GM21825 (cell line): ENCODE data around the gene SHC2.
A peak's percentile ranks its signal among the peaks of the same experiment; 100 is the strongest.
"Not testable (repeated sequence)": the region's sequence is repeated elsewhere in the genome, so short reads cannot be mapped to it uniquely, and the experiment has no call there.

Source experiments
- ATAC-seq: cut with Tn5 transposase; IDR thresholded peaks from one replicate; pipeline ENCODE4 v1.9.1; 2021; ENCODE audit warnings: mild to moderate bottlenecking, moderate library complexity; ENCODE audit not compliant: unreplicated experiment

The SHC2 gene

GRCh38 chr19:492091-492531 is 31.3 kb upstream of the SHC2 start:
- no peak for ATAC-seq

- no peak for ATAC-seq
Measured at GRCh38 chr19:491146-491741, 30.4 kb upstream of the SHC2 start.

- peak; percentile 22 for ATAC-seq
Measured at GRCh38 chr19:489418-490196, 28.8 kb upstream of the SHC2 start.

- ATAC-seq = peak; percentile 80
Measured at GRCh38 chr19:488505-489417, 27.9 kb upstream of the SHC2 start.

GRCh38 chr19:485583-486236 is 24.9 kb upstream of the SHC2 start:
- ATAC-seq = no peak

- no peak for ATAC-seq
Measured at GRCh38 chr19:485077-485476, 24.2 kb upstream of the SHC2 start.

GRCh38 chr19:484494-484893 is 23.7 kb upstream of the SHC2 start:
- no peak for ATAC-seq

GRCh38 chr19:483332-484072 is 22.7 kb upstream of the SHC2 start:
- ATAC-seq = no peak

GRCh38 chr19:482186-483041 is 21.6 kb upstream of the SHC2 start:
- ATAC-seq = no peak

GRCh38 chr19:481100-481499 is 20.3 kb upstream of the SHC2 start:
- ATAC-seq = not testable (repeated sequence)

- ATAC-seq = no peak
Measured at GRCh38 chr19:480016-480855, 19.4 kb upstream of the SHC2 start.

GRCh38 chr19:478976-479375 is 18.1 kb upstream of the SHC2 start:
- no peak for ATAC-seq

GRCh38 chr19:478236-478903 is 17.5 kb upstream of the SHC2 start:
- ATAC-seq = no peak

GRCh38 chr19:475360-475759 is 14.5 kb upstream of the SHC2 start:
- ATAC-seq = no peak

GRCh38 chr19:474126-475078 is 13.6 kb upstream of the SHC2 start:
- ATAC-seq = no peak

GRCh38 chr19:472005-472858 is 11.4 kb upstream of the SHC2 start:
- ATAC-seq = no peak
